MM.1S (cell line): Measurements from ENCODE around the gene HINT2.

Experiments used
- DNase-seq: peaks from one replicate; pipeline ENCODE4 v3.0.0-alpha.2; 2015
- H2AFZ ChIP-seq: fragments of 300-600 bp; sonication (generic); 2 replicates; pipeline ENCODE4 v1.6.0; 2016; ENCODE audit warnings: antibody characterized with exemption, low read length
- H3F3A ChIP-seq: fragments of 300-600 bp; sonication (generic); 2 replicates; pipeline ENCODE4 v1.6.1; 2016; ENCODE audit warnings: mild to moderate bottlenecking, antibody characterized with exemption, low read length, moderate library complexity, mixed read lengths; ENCODE audit not compliant: insufficient read depth
- H3K27ac ChIP-seq: fragments of 300-600 bp; sonication (generic); 2 replicates; pipeline ENCODE4 v1.5.1; 2016; ENCODE audit warnings: mild to moderate bottlenecking, low read length
- H3K27me3 ChIP-seq: fragments of 300-600 bp; sonication (generic); replicated peaks from 2 replicates; pipeline ENCODE4 v1.6.0; 2016; ENCODE audit warnings: low read length; ENCODE audit not compliant: insufficient read depth
- H3K36me3 ChIP-seq: fragments of 300-600 bp; sonication (generic); replicated peaks from 2 replicates; pipeline ENCODE4 v1.6.1; 2016; ENCODE audit warnings: mild to moderate bottlenecking, low read length, mixed read lengths; ENCODE audit not compliant: insufficient read depth
- H3K4me1 ChIP-seq: fragments of 300-600 bp; sonication (generic); 2 replicates; pipeline ENCODE4 v1.6.1; 2016; ENCODE audit warnings: low read length, mixed read lengths
- H3K4me2 ChIP-seq: fragments of 300-600 bp; sonication (generic); 2 replicates; pipeline ENCODE4 v1.6.0; 2016; ENCODE audit warnings: low read depth, low read length
- H3K4me3 ChIP-seq: fragments of 300-600 bp; sonication (generic); 2 replicates; pipeline ENCODE4 v1.5.1; 2016; ENCODE audit warnings: low read length, mixed read lengths
- H3K79me2 ChIP-seq: fragments of 300-600 bp; sonication (generic); 2 replicates; pipeline ENCODE4 v1.6.1; 2016; ENCODE audit warnings: mixed run types, low read length, mixed read lengths
- H3K9ac ChIP-seq: fragments of 300-600 bp; sonication (generic); 2 replicates; pipeline ENCODE4 v1.6.1; 2016; ENCODE audit warnings: low read length, mixed read lengths
- H3K9me2 ChIP-seq: fragments of 300-600 bp; sonication (generic); replicated peaks from 2 replicates; pipeline ENCODE4 v1.6.1; 2016; ENCODE audit warnings: mild to moderate bottlenecking, low read length, mixed read lengths; ENCODE audit not compliant: insufficient read depth
- H3K9me3 ChIP-seq: fragments of 300-600 bp; sonication (generic); replicated peaks from 2 replicates; pipeline ENCODE4 v1.6.1; 2016; ENCODE audit warnings: mild to moderate bottlenecking, low read length, mixed read lengths; ENCODE audit not compliant: insufficient read depth
- H4K20me1 ChIP-seq: fragments of 300-600 bp; sonication (generic); 2 replicates; pipeline ENCODE4 v1.6.1; 2016; ENCODE audit warnings: mild to moderate bottlenecking, low read length, moderate library complexity, mixed read lengths; ENCODE audit not compliant: insufficient read depth
- EZH2 ChIP-seq: fragments of 300-600 bp; sonication (generic); optimal IDR thresholded peaks from 2 replicates; pipeline ENCODE3; 2017; ENCODE audit warnings: low read depth, mild to moderate bottlenecking, antibody characterized with exemption, low read length, mixed read lengths
- EZH2phosphoT487 ChIP-seq: fragments of 300-600 bp; sonication (generic); IDR thresholded peaks from 2 replicates; pipeline ENCODE4 v1.6.1; 2018; ENCODE audit warnings: antibody characterized with exemption, low read length
- TF ChIP-seq, protein P1 (sequence below): fragments of 300-600 bp; sonication (generic); IDR thresholded peaks from 2 replicates; pipeline ENCODE4 v1.5.1; 2016; ENCODE audit warnings: antibody characterized with exemption, low read length, mixed read lengths

Gene HINT2

GRCh38 chr9:35793461-35793860 lies 21.4 kb downstream of the HINT2 start:
- Histone ChIP-seq H3K9me3 (no peaks in the 10 kb centered on the region), H3K9ac (no peak overlapping the region), H3K4me1 (peaks cover 27% of the 10 kb centered on the region), H3F3A (peaks cover 16% of the 10 kb centered on the region), H3K9me2 (no peaks in the 10 kb centered on the region), H4K20me1 (no peaks in the 10 kb centered on the region), H3K4me2 (no peak overlapping the region), H3K27me3 (peaks cover 5% of the 10 kb centered on the region; the same call in 1 of the 2 replicates), H3K27ac (no peak overlapping the region), H2AFZ (no peak overlapping the region), H3K36me3 (no peaks in the 10 kb centered on the region), H3K4me3 (no peak overlapping the region), H3K79me2 (no peaks in the 10 kb centered on the region)
- DNase-seq: no peak
- TF ChIP-seq, protein P1, sequence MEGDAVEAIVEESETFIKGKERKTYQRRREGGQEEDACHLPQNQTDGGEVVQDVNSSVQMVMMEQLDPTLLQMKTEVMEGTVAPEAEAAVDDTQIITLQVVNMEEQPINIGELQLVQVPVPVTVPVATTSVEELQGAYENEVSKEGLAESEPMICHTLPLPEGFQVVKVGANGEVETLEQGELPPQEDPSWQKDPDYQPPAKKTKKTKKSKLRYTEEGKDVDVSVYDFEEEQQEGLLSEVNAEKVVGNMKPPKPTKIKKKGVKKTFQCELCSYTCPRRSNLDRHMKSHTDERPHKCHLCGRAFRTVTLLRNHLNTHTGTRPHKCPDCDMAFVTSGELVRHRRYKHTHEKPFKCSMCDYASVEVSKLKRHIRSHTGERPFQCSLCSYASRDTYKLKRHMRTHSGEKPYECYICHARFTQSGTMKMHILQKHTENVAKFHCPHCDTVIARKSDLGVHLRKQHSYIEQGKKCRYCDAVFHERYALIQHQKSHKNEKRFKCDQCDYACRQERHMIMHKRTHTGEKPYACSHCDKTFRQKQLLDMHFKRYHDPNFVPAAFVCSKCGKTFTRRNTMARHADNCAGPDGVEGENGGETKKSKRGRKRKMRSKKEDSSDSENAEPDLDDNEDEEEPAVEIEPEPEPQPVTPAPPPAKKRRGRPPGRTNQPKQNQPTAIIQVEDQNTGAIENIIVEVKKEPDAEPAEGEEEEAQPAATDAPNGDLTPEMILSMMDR: no peak
- no peak for TF ChIP-seq EZH2

DNA sequence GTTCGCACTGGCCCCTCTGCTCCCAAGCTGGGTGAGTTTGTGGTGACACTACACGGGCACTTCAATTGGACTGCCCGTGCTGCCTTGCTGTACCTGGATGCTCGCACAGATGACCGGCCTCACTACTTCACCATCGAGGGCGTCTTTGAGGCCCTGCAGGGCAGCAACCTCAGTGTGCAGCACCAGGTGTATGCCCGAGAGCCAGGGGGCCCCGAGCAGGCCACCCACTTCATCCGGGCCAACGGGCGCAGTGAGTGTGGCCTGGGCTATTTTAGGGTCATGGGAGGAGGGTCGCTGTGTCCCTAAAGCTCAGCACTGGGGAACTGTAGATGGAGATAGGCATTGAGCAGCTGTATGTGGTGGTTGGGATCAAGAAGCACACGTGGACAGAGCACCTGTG lies 22.0 kb downstream of the HINT2 start:
- Histone ChIP-seq H3F3A (peaks cover 15% of the 10 kb centered on the region), H3K9ac (no peak overlapping the region), H3K36me3 (no peaks in the 10 kb centered on the region), H3K9me3 (no peaks in the 10 kb centered on the region), H3K4me3 (no peak overlapping the region), H3K9me2 (no peaks in the 10 kb centered on the region), H3K4me1 (peaks cover 21% of the 10 kb centered on the region), H3K4me2 (no peak overlapping the region), H3K79me2 (no peaks in the 10 kb centered on the region), H3K27ac (no peak overlapping the region), H2AFZ (no peak overlapping the region), H3K27me3 (peaks cover 5% of the 10 kb centered on the region; the same call in 1 of the 2 replicates), H4K20me1 (no peaks in the 10 kb centered on the region)
- no peak for DNase-seq
- TF ChIP-seq EZH2 (no peak), EZH2phosphoT487 (no peak)
- TF ChIP-seq, protein P1: no peak

- Histone ChIP-seq H3K9me2 (no peaks in the 10 kb centered on the region), H3K9ac (no peak overlapping the region), H3F3A (peaks cover 12% of the 10 kb centered on the region), H3K36me3 (no peaks in the 10 kb centered on the region), H3K27me3 (peaks cover 5% of the 10 kb centered on the region; the same call in 1 of the 2 replicates), H3K4me1 (peaks cover 15% of the 10 kb centered on the region), H3K9me3 (no peaks in the 10 kb centered on the region), H2AFZ (no peak overlapping the region), H3K27ac (no peak overlapping the region), H3K79me2 (no peaks in the 10 kb centered on the region), H3K4me3 (no peak overlapping the region), H3K4me2 (no peak overlapping the region), H4K20me1 (no peaks in the 10 kb centered on the region)
- no peak for DNase-seq
- TF ChIP-seq EZH2: no peak
- TF ChIP-seq EZH2phosphoT487: no peak
These were observed 22.6 kb downstream of the HINT2 start for GRCh38 chr9:35792024-35792813.
